Activated T-cell treated with anti-CD3 and anti-CD28 coated beads, Interleukin-2, amount 50 U/mL, for 48 hours (primary cell): ENCODE measurements around the gene HMCES.
"Not testable (repeated sequence)": the region's sequence is repeated elsewhere in the genome, so short reads cannot be mapped to it uniquely, and the experiment has no call there.

Experiments used
- DNase-seq, 2 experiments: peaks; one replicate each; pipeline ENCODE4 v3.0.0-alpha.2; 2020

HMCES gene

GRCh38 chr3:129323651-129324294 is 45.1 kb downstream of the HMCES start:
- no peak for DNase-seq

- DNase-seq, result no peak
Measured at GRCh38 chr3:129324855-129325254, 46.2 kb downstream of the HMCES start.

- no peak for DNase-seq
Measured at GRCh38 chr3:129325383-129325782, 46.7 kb downstream of the HMCES start.

DNA sequence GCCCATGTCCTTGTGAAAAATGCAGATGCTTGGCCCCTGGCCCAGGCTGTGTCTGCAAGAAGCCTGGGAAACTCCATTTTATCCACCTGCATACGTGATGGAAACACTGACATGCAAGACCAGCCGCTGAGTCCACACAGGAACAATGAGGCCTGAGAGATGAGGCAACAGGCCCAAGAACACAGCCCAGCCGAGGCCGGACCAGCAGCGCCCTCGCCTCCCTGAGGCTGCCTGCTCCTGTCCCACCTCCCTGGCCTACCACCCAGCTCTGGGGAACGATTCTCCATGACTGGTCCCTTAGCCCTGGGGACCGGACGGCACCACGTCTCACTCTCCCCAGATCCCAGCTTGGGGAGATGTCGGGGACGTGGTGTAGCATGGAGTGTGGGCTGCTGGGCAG is 47.5 kb downstream of the HMCES start:
- DNase-seq, result no peak

- DNase-seq, result no peak
Measured at GRCh38 chr3:129326595-129326994, 47.9 kb downstream of the HMCES start.

DNA sequence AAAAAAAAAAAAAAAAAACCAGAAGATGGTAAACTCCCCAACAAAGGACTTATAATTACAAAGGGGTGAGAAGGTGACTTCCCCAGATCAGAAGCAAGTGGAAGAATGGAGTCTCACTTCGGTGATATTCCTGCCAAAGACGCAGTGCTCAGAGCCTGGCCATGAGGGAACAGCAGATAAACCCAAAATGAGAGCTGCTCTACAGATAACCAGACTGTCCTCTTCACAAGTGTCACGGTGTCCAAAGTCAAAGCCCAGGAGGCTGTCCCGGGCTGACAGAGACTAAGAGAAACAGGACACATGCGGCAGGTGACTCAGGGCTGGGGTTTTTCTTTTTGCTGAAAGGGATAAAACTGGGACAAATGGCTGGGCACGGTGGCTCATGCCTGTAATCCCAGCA is 48.8 kb downstream of the HMCES start:
- no peak for DNase-seq

GRCh38 chr3:129329858-129330257 is 51.2 kb downstream of the HMCES start:
- no peak for DNase-seq

DNA sequence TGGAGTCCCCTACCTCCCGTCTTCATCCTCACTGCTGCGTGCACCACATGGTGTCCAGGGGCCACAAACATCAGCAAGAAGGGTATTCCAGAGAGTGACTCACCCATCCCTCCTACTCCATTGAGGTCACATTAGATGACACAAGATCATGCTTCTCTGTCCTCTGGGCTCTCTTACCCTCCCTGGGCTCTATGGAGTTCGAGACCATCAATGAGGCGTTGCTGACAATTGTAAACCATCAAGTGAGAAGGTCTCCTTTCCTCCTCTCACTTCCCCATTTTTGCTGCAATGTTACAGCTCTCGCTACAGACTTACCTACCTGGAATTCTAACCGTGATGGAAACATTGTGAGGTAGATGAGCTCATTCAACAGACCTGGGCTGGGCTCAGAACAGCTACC is 51.7 kb downstream of the HMCES start:
- DNase-seq, result no peak

DNA sequence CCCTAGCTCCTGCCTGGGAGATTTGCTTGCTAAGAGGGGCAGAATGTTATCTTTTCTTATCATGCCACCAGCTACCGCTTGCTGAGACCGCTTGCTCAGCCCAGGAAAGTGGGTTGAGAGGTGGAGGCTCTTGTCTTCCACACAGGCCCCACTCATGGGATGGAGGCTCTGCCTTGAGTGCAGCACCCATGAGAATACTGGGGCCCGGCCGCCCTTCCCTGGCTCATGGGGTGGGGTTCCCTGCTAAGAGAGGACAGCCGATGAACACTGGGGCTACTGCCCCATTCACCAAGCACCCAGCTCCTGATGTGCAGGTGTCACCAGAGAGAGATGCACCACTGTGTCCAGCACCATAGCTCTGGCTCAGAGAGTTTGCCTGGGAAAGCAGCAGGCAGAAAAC is 55.2 kb downstream of the HMCES start:
- DNase-seq, result no peak

DNA sequence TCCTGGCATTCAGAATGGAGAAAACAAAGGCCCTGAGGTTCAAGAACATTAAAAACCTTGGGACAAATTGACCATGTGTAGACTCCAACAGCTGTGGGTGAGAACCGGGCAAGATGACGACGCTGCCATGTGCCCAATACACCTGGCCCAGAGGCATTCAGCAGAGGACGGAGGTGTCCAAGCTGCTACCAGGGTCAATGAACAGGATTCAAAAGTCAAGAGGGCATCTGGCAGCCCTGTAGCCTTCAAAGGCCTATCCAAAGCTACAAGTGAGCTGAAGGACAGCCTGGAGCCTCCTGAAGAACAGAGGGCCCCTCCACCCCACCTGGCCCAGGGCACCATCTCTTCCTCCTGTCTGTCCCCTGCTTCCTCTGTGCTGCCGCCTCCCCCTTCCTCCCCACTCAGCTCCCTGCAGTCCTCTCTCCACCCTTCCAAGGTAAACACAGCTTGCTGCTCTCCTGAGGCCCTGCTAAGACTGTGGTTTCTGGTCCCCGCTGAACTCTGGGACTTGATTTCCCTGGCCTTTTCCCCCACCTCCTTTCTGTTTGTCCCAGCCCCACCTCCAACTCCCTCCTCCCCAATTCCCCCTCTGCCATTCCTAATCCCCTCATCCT is 57.5 kb downstream of the HMCES start:
- no peak for DNase-seq

- DNase-seq, result not testable (repeated sequence)
Measured at GRCh38 chr3:129337719-129338118, 59.0 kb downstream of the HMCES start.

DNA sequence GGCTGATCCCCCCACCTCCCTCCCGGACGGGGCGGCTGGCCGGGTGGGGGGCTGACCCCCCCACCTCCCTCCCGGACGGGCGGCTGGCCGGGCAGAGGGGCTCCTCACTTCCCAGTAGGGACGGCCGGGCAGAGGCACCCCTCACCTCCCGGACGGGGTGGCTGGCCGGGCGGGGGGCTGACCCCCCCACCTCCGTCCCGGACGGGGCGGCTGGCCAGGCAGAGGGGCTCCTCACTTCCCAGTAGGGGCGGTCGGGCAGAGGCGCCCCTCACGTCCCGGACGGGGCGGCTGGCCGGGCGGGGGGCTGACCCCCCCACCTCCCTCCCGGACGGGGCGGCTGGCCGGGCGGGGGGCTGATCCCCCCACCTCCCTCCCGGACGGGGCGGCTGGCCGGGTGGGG is 60.5 kb downstream of the HMCES start:
- not testable (repeated sequence) for DNase-seq

- not testable (repeated sequence) for DNase-seq
Measured at GRCh38 chr3:129339833-129340232, 61.2 kb downstream of the HMCES start.

GRCh38 chr3:129341331-129342141 is 62.9 kb downstream of the HMCES start:
- DNase-seq, result no peak

GRCh38 chr3:129343643-129344360 is 65.1 kb downstream of the HMCES start:
- peak; percentile 41 to 63 for DNase-seq

- no peak for DNase-seq
Measured at GRCh38 chr3:129344540-129345220, 66.0 kb downstream of the HMCES start.

GRCh38 chr3:129345281-129345680 is 66.6 kb downstream of the HMCES start:
- DNase-seq, result no peak

GRCh38 chr3:129345971-129346370 is 67.3 kb downstream of the HMCES start:
- DNase-seq, result no peak

GRCh38 chr3:129346695-129347457 is 68.2 kb downstream of the HMCES start:
- no peak for DNase-seq

DNA sequence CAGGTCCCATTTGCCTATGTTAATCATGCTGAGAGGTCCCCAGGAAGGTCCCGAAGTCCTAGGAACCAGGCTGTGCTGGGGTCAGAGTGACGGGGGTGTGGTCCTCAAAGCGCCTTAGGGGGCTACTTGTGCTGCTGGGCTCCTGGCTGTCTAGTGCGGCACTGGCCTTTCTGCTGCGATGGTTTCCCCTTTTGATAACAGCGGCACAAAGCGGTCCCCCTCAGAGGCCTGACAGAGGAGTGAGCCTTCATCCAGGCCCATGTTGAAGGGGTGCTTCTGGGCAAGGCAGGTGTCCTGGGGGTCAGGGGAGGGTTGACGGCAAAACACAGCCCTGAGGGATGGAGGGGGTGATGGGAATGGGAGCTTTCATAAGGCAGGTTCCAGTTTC is 68.8 kb downstream of the HMCES start:
- DNase-seq, result no peak

DNA sequence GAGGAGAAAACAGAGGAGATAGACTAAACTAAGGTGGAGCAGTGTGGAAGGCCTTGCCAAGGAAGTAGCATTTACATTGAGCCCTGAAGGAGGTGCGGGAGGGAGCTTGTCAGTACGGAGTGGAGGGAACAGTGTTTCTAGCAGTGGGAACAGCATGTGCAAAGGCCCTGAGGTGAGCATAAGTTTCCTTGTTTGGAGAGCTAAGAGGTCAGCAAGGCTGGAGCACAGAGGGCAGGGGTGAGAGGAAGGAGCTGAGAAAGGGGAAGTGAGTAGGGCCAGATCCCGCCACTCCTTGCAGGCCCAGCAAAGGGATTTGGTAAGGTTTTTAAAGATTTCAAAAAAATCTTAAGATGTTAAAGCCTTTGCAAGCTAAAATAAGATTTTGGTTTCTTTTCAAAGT is 70.1 kb downstream of the HMCES start:
- DNase-seq, result no peak

DNA sequence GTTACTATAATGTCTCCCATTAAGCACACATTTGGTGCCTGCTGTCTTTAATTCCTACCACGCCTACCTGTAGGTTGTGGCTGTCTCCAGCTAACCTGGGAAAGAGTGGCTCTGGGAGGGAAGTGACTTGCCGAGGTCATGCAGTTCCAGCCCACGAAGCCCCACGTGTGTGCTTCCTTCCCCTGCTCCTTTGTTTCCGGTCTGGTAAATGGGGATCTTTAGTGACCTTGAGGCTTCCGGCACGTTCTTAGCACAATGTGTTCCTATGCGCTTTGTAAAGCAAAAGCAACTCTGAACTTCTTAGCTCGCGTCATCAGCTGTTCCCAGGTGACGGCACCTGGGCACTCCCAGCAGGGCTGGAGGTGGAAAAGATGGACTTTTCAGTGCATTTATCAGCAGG is 70.5 kb downstream of the HMCES start:
- DNase-seq, result not testable (repeated sequence)
